ENCODE data around the gene KLRC3.
"Not testable (repeated sequence)": the region's sequence is repeated elsewhere in the genome, so short reads cannot be mapped to it uniquely, and the experiment has no call there.

DNA sequence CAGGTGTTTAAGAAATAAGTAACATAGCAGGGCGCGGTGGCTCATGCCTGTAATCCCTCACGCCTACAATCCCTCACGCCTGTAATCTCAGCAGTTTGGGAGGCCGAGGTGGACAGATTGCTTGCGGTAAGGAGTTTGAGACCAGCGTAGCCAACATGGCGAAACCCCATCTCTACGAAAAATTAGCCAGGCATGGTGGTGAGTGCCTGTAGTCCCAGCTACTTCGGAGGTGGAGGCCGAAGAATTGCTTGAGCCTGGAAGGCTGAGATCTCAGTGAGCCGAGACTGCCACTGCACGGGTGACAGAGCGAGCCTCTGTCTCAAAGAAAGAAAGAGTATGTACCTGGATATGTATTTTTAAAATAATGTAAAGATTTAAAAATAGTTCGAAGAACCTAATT is 24.2 kb downstream of the KLRC3 start:
- TF ChIP-seq, protein P1, sequence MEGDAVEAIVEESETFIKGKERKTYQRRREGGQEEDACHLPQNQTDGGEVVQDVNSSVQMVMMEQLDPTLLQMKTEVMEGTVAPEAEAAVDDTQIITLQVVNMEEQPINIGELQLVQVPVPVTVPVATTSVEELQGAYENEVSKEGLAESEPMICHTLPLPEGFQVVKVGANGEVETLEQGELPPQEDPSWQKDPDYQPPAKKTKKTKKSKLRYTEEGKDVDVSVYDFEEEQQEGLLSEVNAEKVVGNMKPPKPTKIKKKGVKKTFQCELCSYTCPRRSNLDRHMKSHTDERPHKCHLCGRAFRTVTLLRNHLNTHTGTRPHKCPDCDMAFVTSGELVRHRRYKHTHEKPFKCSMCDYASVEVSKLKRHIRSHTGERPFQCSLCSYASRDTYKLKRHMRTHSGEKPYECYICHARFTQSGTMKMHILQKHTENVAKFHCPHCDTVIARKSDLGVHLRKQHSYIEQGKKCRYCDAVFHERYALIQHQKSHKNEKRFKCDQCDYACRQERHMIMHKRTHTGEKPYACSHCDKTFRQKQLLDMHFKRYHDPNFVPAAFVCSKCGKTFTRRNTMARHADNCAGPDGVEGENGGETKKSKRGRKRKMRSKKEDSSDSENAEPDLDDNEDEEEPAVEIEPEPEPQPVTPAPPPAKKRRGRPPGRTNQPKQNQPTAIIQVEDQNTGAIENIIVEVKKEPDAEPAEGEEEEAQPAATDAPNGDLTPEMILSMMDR (IDR thresholded peaks at IDR 0.05) = not testable (repeated sequence)
- not testable (repeated sequence) for TF ChIP-seq POLR2A (IDR thresholded peaks at IDR 0.05)

Measured in heart left ventricle (tissue), 13 donors.